ENCODE data around the gene SCYL1. TPM values are rescaled to one million over a fixed set of nuclear protein-coding genes. Genes with fewer than 3 reads are reported as not detected.

Gene SCYL1
- total RNA-seq, 1 experiment from 2014 or later = 66.6 TPM

DNA sequence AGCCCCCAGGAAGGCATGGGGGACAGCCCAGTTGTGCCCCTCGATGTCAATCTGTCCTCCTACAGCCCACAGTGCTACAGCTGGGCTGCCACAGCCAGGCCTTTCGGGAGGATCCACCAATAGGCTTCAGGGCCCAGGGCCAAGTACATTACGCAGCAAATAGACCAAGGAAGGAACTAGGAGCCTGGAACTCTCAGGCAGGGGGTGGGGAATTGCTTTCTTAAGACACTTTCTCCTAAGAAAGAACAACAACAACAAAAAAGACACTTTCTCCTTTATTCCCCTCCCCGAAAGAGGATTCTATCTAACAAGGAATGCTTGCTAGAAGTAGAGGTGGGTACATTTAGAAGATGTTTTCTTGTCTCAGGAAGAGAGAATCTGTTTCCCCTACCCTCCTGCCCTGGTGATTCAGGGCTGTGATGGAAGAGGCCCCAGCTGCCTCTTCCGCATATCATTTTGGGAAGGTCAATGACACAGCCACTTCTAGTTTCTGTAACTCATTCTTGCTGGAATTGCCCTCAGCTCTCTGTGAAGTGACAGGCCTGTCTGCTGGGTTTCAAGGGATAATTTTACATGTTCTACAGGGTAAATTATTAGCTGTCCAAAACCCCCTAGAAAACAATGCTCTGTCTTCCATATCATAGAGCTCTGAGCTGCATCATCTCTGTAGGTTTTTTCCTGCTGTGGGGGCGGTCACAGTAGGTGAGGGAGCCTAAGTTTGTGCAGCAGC, 32.1 kb upstream of the SCYL1 start:
- DNase-seq (ENCODE audit: low read depth) = peak; percentile 88

DNA sequence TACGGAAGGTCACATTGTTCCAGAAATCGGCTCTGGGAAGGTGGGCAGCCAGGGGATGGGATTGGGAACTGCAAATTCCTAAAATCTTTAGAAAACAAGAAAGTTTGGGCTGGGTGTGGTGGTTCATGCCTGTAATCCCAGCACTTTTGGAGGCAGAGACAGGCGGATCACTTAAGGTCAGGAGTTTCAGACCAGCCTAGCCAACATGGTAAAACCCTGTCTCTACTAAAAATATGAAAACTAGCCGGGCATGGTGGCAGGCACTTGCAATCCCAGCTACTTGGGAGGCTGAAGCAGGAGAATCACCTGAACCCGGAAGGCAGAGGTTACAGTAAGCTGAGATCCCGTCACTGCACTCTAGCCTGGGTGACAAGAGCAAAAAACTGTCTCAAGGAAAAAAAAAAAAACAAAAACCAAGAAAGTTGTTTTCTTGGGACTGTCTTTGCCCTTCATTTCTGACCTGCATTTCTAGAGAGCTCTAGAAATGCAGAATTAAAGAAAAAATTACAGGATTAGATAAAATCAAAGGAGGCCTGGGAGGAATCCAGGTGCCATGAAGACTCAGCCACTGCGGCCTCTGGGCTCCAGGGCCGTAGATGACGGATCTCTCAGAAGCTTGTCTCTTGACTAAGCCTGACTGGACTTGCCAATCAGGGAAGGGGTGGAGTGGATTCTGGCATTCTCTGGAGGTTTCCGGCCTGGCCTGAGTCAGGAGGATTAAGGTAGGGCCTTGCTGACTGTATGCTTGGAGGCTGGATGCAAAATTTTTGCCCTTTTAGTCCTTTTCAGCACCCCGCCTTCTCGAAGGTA, 31.3 kb upstream of the SCYL1 start:
- peak; percentile 97 for DNase-seq (ENCODE audit: low read depth)

DNA sequence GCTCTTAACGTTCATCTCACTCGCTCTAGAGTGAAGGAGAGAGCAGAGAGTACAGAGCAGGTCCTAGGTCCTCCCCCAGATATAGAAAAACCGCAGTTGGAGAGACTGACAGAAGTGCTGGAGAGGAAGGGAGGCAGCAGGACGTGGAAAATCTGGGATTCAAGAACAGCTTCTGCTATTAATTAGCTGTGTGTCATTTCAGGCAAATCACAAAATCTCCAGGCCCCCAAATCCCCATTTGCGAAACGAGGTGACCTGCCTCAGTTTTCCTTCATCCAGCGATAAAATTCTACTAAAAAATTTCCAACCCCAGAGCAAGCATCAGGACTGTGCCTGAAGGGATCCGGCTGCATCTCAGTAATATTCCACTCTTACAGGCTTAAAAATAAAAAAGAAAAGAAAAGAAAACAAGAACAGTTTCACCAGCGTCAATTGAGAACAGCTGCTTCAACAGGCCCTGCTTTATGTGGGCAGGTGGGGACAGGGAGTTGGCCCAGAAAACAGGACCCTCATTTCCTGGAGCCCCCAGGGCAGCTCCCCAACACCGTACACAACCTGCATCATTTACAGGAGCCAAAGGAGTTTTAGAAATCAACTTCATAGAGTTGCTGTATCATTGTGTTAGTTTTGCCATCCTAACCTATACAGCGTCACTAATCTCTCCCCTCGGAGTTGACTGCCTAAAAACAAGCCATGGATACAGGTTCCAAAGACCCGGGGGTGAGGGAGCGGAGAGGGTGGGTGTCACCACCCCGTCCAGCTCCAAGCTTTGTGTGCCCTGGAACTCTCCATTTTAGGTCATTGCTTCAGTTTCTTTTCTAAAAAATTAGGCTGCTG, 28.4 kb upstream of the SCYL1 start:
- peak; percentile 14 for DNase-seq (ENCODE audit: low read depth)

DNA sequence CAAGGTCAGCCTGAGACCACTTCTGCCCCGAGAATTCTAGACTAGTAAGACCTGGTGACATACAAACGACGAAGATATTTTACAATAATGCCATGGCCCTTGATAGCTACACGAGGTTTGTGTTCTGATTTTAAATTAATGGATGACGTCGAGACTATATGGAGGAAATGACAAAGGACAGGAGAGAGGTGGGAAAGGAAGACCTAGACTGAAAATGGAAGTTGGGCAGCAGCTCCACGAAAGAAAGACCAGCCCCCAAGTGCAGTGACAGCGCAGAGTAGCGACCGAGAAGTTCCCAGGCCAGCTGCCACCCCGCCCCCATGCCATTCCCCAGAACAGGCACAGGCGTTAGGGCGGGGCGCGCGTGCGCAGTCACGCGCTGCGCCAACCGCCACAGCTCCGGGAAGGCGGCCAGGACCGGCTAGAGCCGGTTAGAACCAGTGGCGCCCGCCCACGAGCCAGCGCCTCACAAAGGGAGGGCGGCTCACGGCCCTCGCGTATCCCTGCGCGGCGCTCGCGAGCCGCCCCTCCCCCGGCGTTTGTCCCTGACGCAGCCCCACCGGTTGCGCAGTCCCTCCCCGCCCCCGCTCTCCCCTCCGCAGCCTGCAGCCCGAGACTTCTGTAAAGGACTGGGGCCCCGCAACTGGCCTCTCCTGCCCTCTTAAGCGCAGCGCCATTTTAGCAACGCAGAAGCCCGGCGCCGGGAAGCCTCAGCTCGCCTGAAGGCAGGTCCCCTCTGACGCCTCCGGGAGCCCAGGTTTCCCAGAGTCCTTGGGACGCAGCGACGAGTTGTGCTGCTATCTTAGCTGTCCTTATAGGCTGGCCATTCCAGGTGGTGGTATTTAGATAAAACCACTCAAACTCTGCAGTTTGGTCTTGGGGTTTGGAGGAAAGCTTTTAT, 27.5 kb upstream of the SCYL1 start:
- peak; percentile 99 for DNase-seq (ENCODE audit: low read depth)

DNA sequence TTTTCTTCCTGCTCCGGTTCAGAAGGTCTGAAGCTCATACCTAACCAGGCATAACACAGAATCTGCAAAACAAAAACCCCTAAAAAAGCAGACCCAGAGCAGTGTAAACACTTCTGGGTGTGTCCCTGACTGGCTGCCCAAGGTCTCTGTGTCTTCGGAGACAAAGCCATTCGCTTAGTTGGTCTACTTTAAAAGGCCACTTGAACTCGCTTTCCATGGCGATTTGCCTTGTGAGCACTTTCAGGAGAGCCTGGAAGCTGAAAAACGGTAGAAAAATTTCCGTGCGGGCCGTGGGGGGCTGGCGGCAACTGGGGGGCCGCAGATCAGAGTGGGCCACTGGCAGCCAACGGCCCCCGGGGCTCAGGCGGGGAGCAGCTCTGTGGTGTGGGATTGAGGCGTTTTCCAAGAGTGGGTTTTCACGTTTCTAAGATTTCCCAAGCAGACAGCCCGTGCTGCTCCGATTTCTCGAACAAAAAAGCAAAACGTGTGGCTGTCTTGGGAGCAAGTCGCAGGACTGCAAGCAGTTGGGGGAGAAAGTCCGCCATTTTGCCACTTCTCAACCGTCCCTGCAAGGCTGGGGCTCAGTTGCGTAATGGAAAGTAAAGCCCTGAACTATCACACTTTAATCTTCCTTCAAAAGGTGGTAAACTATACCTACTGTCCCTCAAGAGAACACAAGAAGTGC, 26.7 kb upstream of the SCYL1 start:
- DNase-seq (ENCODE audit: low read depth) = peak; percentile 52

DNA sequence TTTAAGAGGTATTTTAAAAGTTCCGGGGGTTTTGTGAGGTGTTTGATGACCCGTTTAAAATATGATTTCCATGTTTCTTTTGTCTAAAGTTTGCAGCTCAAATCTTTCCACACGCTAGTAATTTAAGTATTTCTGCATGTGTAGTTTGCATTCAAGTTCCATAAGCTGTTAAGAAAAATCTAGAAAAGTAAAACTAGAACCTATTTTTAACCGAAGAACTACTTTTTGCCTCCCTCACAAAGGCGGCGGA, 26.2 kb upstream of the SCYL1 start:
- no peak for DNase-seq (ENCODE audit: low read depth)

DNA sequence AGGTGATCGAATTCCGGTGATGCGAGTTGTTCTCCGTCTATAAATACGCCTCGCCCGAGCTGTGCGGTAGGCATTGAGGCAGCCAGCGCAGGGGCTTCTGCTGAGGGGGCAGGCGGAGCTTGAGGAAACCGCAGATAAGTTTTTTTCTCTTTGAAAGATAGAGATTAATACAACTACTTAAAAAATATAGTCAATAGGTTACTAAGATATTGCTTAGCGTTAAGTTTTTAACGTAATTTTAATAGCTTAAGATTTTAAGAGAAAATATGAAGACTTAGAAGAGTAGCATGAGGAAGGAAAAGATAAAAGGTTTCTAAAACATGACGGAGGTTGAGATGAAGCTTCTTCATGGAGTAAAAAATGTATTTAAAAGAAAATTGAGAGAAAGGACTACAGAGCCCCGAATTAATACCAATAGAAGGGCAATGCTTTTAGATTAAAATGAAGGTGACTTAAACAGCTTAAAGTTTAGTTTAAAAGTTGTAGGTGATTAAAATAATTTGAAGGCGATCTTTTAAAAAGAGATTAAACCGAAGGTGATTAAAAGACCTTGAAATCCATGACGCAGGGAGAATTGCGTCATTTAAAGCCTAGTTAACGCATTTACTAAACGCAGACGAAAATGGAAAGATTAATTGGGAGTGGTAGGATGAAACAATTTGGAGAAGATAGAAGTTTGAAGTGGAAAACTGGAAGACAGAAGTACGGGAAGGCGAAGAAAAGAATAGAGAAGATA, 25.7 kb upstream of the SCYL1 start, which contains the start of gene MALAT1:
TSS of gene MALAT1 (plus strand) at position 69 of the 736 bp plus-strand sequence.
- DNase-seq (ENCODE audit: low read depth) = peak; percentile 84

DNA sequence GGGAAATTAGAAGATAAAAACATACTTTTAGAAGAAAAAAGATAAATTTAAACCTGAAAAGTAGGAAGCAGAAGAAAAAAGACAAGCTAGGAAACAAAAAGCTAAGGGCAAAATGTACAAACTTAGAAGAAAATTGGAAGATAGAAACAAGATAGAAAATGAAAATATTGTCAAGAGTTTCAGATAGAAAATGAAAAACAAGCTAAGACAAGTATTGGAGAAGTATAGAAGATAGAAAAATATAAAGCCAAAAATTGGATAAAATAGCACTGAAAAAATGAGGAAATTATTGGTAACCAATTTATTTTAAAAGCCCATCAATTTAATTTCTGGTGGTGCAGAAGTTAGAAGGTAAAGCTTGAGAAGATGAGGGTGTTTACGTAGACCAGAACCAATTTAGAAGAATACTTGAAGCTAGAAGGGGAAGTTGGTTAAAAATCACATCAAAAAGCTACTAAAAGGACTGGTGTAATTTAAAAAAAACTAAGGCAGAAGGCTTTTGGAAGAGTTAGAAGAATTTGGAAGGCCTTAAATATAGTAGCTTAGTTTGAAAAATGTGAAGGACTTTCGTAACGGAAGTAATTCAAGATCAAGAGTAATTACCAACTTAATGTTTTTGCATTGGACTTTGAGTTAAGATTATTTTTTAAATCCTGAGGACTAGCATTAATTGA, 25.0 kb upstream of the SCYL1 start:
- no peak for DNase-seq (ENCODE audit: low read depth)

DNA sequence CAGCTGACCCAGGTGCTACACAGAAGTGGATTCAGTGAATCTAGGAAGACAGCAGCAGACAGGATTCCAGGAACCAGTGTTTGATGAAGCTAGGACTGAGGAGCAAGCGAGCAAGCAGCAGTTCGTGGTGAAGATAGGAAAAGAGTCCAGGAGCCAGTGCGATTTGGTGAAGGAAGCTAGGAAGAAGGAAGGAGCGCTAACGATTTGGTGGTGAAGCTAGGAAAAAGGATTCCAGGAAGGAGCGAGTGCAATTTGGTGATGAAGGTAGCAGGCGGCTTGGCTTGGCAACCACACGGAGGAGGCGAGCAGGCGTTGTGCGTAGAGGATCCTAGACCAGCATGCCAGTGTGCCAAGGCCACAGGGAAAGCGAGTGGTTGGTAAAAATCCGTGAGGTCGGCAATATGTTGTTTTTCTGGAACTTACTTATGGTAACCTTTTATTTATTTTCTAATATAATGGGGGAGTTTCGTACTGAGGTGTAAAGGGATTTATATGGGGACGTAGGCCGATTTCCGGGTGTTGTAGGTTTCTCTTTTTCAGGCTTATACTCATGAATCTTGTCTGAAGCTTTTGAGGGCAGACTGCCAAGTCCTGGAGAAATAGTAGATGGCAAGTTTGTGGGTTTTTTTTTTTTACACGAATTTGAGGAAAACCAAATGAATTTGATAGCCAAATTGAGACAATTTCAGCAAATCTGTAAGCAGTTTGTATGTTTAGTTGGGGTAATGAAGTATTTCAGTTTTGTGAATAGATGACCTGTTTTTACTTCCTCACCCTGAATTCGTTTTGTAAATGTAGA, 24.3 kb upstream of the SCYL1 start:
- DNase-seq (ENCODE audit: low read depth) = peak; percentile 64

DNA sequence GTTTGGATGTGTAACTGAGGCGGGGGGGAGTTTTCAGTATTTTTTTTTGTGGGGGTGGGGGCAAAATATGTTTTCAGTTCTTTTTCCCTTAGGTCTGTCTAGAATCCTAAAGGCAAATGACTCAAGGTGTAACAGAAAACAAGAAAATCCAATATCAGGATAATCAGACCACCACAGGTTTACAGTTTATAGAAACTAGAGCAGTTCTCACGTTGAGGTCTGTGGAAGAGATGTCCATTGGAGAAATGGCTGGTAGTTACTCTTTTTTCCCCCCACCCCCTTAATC, 23.8 kb upstream of the SCYL1 start:
- DNase-seq (ENCODE audit: low read depth) = no peak

DNA sequence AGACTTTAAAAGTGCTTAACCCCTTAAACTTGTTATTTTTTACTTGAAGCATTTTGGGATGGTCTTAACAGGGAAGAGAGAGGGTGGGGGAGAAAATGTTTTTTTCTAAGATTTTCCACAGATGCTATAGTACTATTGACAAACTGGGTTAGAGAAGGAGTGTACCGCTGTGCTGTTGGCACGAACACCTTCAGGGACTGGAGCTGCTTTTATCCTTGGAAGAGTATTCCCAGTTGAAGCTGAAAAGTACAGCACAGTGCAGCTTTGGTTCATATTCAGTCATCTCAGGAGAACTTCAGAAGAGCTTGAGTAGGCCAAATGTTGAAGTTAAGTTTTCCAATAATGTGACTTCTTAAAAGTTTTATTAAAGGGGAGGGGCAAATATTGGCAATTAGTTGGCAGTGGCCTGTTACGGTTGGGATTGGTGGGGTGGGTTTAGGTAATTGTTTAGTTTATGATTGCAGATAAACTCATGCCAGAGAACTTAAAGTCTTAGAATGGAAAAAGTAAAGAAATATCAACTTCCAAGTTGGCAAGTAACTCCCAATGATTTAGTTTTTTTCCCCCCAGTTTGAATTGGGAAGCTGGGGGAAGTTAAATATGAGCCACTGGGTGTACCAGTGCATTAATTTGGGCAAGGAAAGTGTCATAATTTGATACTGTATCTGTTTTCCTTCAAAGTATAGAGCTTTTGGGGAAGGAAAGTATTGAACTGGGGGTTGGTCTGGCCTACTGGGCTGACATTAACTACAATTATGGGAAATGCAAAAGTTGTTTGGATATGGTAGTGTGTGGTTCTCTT, 23.2 kb upstream of the SCYL1 start:
- peak; percentile 65 for DNase-seq (ENCODE audit: low read depth)

DNA sequence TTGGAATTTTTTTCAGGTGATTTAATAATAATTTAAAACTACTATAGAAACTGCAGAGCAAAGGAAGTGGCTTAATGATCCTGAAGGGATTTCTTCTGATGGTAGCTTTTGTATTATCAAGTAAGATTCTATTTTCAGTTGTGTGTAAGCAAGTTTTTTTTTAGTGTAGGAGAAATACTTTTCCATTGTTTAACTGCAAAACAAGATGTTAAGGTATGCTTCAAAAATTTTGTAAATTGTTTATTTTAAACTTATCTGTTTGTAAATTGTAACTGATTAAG, 22.7 kb upstream of the SCYL1 start:
- peak; percentile 53 for DNase-seq (ENCODE audit: low read depth)

DNA sequence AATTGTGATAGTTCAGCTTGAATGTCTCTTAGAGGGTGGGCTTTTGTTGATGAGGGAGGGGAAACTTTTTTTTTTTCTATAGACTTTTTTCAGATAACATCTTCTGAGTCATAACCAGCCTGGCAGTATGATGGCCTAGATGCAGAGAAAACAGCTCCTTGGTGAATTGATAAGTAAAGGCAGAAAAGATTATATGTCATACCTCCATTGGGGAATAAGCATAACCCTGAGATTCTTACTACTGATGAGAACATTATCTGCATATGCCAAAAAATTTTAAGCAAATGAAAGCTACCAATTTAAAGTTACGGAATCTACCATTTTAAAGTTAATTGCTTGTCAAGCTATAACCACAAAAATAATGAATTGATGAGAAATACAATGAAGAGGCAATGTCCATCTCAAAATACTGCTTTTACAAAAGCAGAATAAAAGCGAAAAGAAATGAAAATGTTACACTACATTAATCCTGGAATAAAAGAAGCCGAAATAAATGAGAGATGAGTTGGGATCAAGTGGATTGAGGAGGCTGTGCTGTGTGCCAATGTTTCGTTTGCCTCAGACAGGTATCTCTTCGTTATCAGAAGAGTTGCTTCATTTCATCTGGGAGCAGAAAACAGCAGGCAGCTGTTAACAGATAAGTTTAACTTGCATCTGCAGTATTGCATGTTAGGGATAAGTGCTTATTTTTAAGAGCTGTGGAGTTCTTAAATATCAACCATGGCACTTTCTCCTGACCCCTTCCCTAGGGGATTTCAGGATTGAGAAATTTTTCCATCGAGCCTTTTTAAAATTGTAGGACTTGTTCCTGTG, 22.1 kb upstream of the SCYL1 start:
- peak; percentile 65 for DNase-seq (ENCODE audit: low read depth)

DNA sequence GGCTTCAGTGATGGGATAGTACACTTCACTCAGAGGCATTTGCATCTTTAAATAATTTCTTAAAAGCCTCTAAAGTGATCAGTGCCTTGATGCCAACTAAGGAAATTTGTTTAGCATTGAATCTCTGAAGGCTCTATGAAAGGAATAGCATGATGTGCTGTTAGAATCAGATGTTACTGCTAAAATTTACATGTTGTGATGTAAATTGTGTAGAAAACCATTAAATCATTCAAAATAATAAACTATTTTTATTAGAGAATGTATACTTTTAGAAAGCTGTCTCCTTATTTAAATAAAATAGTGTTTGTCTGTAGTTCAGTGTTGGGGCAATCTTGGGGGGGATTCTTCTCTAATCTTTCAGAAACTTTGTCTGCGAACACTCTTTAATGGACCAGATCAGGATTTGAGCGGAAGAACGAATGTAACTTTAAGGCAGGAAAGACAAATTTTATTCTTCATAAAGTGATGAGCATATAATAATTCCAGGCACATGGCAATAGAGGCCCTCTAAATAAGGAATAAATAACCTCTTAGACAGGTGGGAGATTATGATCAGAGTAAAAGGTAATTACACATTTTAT, 21.4 kb upstream of the SCYL1 start:
- DNase-seq (ENCODE audit: low read depth) = peak; percentile 21

DNA sequence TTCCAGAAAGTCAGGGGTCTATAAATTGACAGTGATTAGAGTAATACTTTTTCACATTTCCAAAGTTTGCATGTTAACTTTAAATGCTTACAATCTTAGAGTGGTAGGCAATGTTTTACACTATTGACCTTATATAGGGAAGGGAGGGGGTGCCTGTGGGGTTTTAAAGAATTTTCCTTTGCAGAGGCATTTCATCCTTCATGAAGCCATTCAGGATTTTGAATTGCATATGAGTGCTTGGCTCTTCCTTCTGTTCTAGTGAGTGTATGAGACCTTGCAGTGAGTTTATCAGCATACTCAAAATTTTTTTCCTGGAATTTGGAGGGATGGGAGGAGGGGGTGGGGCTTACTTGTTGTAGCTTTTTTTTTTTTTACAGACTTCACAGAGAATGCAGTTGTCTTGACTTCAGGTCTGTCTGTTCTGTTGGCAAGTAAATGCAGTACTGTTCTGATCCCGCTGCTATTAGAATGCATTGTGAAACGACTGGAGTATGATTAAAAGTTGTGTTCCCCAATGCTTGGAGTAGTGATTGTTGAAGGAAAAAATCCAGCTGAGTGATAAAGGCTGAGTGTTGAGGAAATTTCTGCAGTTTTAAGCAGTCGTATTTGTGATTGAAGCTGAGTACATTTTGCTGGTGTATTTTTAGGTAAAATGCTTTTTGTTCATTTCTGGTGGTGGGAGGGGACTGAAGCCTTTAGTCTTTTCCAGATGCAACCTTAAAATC, 20.8 kb upstream of the SCYL1 start:
- DNase-seq (ENCODE audit: low read depth) = peak; percentile 69

All from HT1080 (cell line).